ENCODE data around the gene ADIG. TPM values are rescaled to one million over a fixed set of nuclear protein-coding genes. Genes with fewer than 3 reads are reported as not detected.

Gene ADIG
- total RNA-seq, 1 donor from 2014 or later: not detected

DNA sequence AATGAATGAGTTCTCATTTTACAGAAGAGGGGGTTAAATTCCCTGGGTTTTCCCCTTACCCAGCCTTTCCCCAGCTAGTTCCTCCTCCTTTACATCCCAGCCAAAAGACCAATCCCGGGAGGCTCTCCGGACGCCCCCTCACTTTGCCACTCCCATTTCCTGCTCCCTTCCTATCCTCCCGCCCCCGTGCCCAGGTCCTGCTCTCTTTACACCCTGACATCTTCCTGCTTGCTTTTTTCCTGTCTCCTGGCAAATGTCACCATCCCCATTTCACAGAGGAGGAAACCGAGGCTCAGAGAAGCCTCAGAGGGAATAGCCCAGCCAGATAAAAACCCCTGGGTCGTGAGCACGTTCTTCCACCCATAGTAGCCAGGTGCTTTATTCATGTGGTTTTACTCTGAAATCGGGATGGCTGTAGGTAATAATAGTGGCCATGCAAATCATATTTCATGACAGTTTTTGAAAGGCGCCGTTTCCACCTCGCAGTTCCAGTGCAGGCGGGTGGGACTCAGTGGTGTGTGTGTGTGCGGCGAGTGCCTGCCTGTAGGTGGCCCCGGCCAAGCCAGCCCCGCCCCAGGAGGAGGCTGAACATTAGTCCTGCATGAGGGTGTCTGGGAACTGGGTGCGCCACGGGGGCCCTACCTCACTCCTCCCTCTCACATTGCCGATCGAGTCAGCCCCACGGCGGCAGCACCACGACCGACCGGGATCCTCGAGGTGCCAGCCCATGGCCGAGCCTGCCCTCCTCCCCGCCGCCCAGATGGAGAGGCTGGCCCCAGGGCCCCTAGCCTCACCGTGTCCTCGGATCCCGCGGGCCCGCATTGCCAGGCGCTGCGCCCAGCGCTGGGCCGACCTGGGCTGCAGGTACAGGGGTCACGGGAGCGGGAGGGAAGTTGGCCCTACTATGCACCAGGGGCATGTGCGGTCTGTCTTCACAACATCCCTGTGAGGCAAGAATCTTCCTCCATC lies 20.5 kb downstream of the ADIG start, which contains the start of gene ARHGAP40:
Gene ARHGAP40 (plus strand): TSS at position 594 of the 969 bp plus-strand sequence.
- DNase-seq: peak; percentile 32
- Mint-ChIP-seq H3K4me1 (ENCODE audit: low read depth, unreplicated experiment) (no peaks in the 10 kb centered on the region), H3K27me3 (ENCODE audit: unreplicated experiment) (peaks cover 15% of the 10 kb centered on the region), H3K36me3 (ENCODE audit: unreplicated experiment) (peaks cover 10% of the 10 kb centered on the region), H3K27ac (ENCODE audit: unreplicated experiment) (no peak within 1 kb of the TSS), H3K4me3 (ENCODE audit: unreplicated experiment) (no peak within 1 kb of the TSS), H3K9me3 (ENCODE audit: unreplicated experiment) (no peaks in the 10 kb centered on the region)
- TF ChIP-seq CTCF (IDR thresholded peaks at IDR 0.05; ENCODE audit: partially characterized antibody, unreplicated experiment): no peak

DNA sequence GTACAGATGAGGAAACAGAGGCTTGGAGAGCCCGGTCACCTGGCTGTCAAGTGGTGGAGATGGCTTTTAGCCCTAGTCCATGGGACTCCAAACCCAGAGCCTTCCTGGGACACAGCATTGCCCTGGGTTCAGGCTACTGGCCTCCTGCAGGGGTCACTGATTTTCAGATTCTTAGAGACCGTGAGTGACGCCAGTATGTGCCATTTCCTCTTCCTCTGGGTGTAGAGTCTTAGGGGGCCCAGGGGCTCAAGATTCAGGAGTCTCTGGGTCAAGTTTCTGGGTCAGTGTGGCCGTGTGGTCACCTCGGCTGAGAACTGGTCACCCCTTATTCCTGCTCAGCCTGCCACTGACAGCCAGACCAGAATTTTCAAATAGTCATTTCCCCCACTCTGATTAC lies 21.2 kb downstream of the ADIG start:
- Mint-ChIP-seq H3K27me3 (ENCODE audit: unreplicated experiment) (peaks cover 13% of the 10 kb centered on the region), H3K9me3 (ENCODE audit: unreplicated experiment) (no peaks in the 10 kb centered on the region), H3K27ac (ENCODE audit: unreplicated experiment) (no peak overlapping the region), H3K36me3 (ENCODE audit: unreplicated experiment) (peaks cover 8% of the 10 kb centered on the region), H3K4me1 (ENCODE audit: low read depth, unreplicated experiment) (no peaks in the 10 kb centered on the region), H3K4me3 (ENCODE audit: unreplicated experiment) (no peak overlapping the region)
- no peak for DNase-seq
- TF ChIP-seq CTCF (IDR thresholded peaks at IDR 0.05; ENCODE audit: partially characterized antibody, unreplicated experiment): no peak

DNA sequence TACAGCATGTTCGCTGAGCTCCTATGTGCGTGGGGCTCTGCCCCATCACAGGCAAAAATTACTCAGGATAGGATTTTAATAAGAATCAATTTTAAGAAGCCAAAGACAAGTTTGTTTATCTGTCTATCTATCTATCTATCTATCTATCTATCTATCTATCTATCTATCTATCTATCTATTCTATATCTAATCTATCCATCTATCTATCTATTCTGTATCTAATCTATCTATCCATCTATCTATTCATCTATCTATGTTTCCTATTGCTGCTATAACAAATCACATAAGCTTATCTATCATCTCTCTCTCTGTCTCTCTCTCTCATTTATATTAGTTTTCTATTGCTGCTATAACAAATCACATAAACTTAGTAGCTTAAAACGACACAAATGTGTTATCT lies 22.3 kb downstream of the ADIG start:
- H3K27ac Mint-ChIP-seq (ENCODE audit: unreplicated experiment): no peak overlapping the region
- no peak overlapping the region for H3K4me3 Mint-ChIP-seq (ENCODE audit: unreplicated experiment)
- H3K36me3 Mint-ChIP-seq (ENCODE audit: unreplicated experiment): no peaks in the 10 kb centered on the region
- no peak for TF ChIP-seq CTCF (IDR thresholded peaks at IDR 0.05; ENCODE audit: partially characterized antibody, unreplicated experiment)
- no peaks in the 10 kb centered on the region for H3K4me1 Mint-ChIP-seq (ENCODE audit: low read depth, unreplicated experiment)
- no peaks in the 10 kb centered on the region for H3K9me3 Mint-ChIP-seq (ENCODE audit: unreplicated experiment)
- DNase-seq: no peak
- H3K27me3 Mint-ChIP-seq (ENCODE audit: unreplicated experiment): peaks cover 13% of the 10 kb centered on the region

- no peak for TF ChIP-seq CTCF (IDR thresholded peaks at IDR 0.05; ENCODE audit: partially characterized antibody, unreplicated experiment)
- Mint-ChIP-seq H3K4me3 (ENCODE audit: unreplicated experiment) (no peak overlapping the region), H3K9me3 (ENCODE audit: unreplicated experiment) (no peaks in the 10 kb centered on the region), H3K27me3 (ENCODE audit: unreplicated experiment) (peaks cover 12% of the 10 kb centered on the region), H3K4me1 (ENCODE audit: low read depth, unreplicated experiment) (no peaks in the 10 kb centered on the region), H3K36me3 (ENCODE audit: unreplicated experiment) (no peaks in the 10 kb centered on the region), H3K27ac (ENCODE audit: unreplicated experiment) (no peak overlapping the region)
- DNase-seq: no peak
These were observed 23.9 kb downstream of the ADIG start for GRCh38 chr20:38604873-38605303.

GRCh38 chr20:38607351-38607750 lies 26.4 kb downstream of the ADIG start:
- no peak overlapping the region for H3K4me3 Mint-ChIP-seq (ENCODE audit: unreplicated experiment)
- peaks cover 2% of the 10 kb centered on the region for H3K27me3 Mint-ChIP-seq (ENCODE audit: unreplicated experiment)
- no peaks in the 10 kb centered on the region for H3K9me3 Mint-ChIP-seq (ENCODE audit: unreplicated experiment)
- H3K4me1 Mint-ChIP-seq (ENCODE audit: low read depth, unreplicated experiment): no peaks in the 10 kb centered on the region
- TF ChIP-seq CTCF (IDR thresholded peaks at IDR 0.05; ENCODE audit: partially characterized antibody, unreplicated experiment): no peak
- no peaks in the 10 kb centered on the region for H3K36me3 Mint-ChIP-seq (ENCODE audit: unreplicated experiment)
- DNase-seq: no peak
- no peak overlapping the region for H3K27ac Mint-ChIP-seq (ENCODE audit: unreplicated experiment)
